Activated T-cell treated with anti-CD3 and anti-CD28 coated beads for 4 hours (primary cell): Measurements from ENCODE around the gene TCL1A.

Experiments used
- DNase-seq: peaks from one replicate; pipeline ENCODE4 v3.0.0-alpha.2; 2020

The TCL1A gene

GRCh38 chr14:95703805-95704204, 10.1 kb downstream of the TCL1A start:
- no peak for DNase-seq

GRCh38 chr14:95703341-95703740, 10.6 kb downstream of the TCL1A start:
- no peak for DNase-seq

- no peak for DNase-seq
Measured at GRCh38 chr14:95701846-95702221, 12.1 kb downstream of the TCL1A start.

GRCh38 chr14:95700221-95700976, 13.5 kb downstream of the TCL1A start:
- no peak for DNase-seq

GRCh38 chr14:95699412-95699811, 14.5 kb downstream of the TCL1A start:
- DNase-seq, result no peak

GRCh38 chr14:95698287-95698686, 15.6 kb downstream of the TCL1A start:
- no peak for DNase-seq

- no peak for DNase-seq
Measured at GRCh38 chr14:95697764-95698163, 16.2 kb downstream of the TCL1A start.

GRCh38 chr14:95696741-95697140, 17.2 kb downstream of the TCL1A start:
- DNase-seq, result no peak

GRCh38 chr14:95695913-95696312, 18.0 kb downstream of the TCL1A start:
- no peak for DNase-seq

- DNase-seq, result no peak
Measured at GRCh38 chr14:95695051-95695450, 18.9 kb downstream of the TCL1A start.

GRCh38 chr14:95692109-95692508, 21.8 kb downstream of the TCL1A start:
- DNase-seq, result no peak

- DNase-seq, result no peak
Measured at GRCh38 chr14:95691591-95691990, 22.3 kb downstream of the TCL1A start.

- no peak for DNase-seq
Measured at GRCh38 chr14:95690815-95691214, 23.1 kb downstream of the TCL1A start.

GRCh38 chr14:95689441-95689840, 24.5 kb downstream of the TCL1A start:
- no peak for DNase-seq

GRCh38 chr14:95686935-95687334, 27.0 kb downstream of the TCL1A start:
- no peak for DNase-seq

GRCh38 chr14:95685978-95686922, 27.7 kb downstream of the TCL1A start, which contains the start of gene TCL1B:
Gene TCL1B (plus strand): TSS chr14:95686426. CDS start chr14:95686468, 42 bp downstream.
- DNase-seq, result no peak

- peak; percentile 2 for DNase-seq
Measured at GRCh38 chr14:95683793-95684192, 30.1 kb downstream of the TCL1A start.

GRCh38 chr14:95681153-95681552, 32.8 kb downstream of the TCL1A start:
- no peak for DNase-seq

GRCh38 chr14:95679998-95680735, 33.8 kb downstream of the TCL1A start:
- DNase-seq, result no peak

- DNase-seq, result no peak
Measured at GRCh38 chr14:95679148-95679815, 34.6 kb downstream of the TCL1A start.

GRCh38 chr14:95677179-95677835, 36.6 kb downstream of the TCL1A start:
- no peak for DNase-seq

- no peak for DNase-seq
Measured at GRCh38 chr14:95675486-95675885, 38.4 kb downstream of the TCL1A start.
